MCF 10A (cell line): Measurements from ENCODE around the gene PTPRN. TPM values are rescaled to one million over a fixed set of nuclear protein-coding genes. Genes with fewer than 3 reads are reported as not detected.
"Not testable (repeated sequence)": the region's sequence is repeated elsewhere in the genome, so short reads cannot be mapped to it uniquely, and the experiment has no call there.

ENCODE experiments used
- BruUV-seq: library from RNA; stranded (reverse); fragments of 400-500 nt; replicated peaks from 2 replicates; lab custom pipeline; 2021; lab: Mats Ljungman, UMichigan
- CTCF ChIA-PET: fragments of 300-600 bp; sonication (Branson Sonifier 250); formaldehyde crosslinking; extraction: SDS; loops from one replicate; lab custom pipeline; 2021; ENCODE audit warnings: antibody characterized with exemption, inconsistent platforms; lab: Yijun Ruan, JAX
- POLR2A ChIA-PET: fragments of 300-600, 350-650 bp; sonication (Branson Sonifier 250); formaldehyde crosslinking; extraction: SDS; loops from one replicate; lab custom pipeline; 2020; ENCODE audit warnings: antibody characterized with exemption, inconsistent platforms; lab: Yijun Ruan, JAX
- DNase-seq: peaks from one replicate; pipeline ENCODE4 v3.0.0-alpha.2; 2018; ENCODE audit not compliant: unreplicated experiment
- H3K27ac Mint-ChIP-seq: one replicate; pipeline ENCODE4 v1.8.0; 2022; ENCODE audit warnings: mild to moderate bottlenecking, low read depth, mixed read lengths; ENCODE audit not compliant: unreplicated experiment
- H3K27me3 Mint-ChIP-seq: one replicate; pipeline ENCODE4 v1.8.0; 2022; ENCODE audit warnings: mixed read lengths; ENCODE audit not compliant: insufficient read depth, unreplicated experiment
- H3K36me3 Mint-ChIP-seq: one replicate; pipeline ENCODE4 v1.8.0; 2022; ENCODE audit warnings: mild to moderate bottlenecking, moderate library complexity, mixed read lengths; ENCODE audit not compliant: insufficient read depth, unreplicated experiment
- H3K4me1 Mint-ChIP-seq: one replicate; pipeline ENCODE4 v1.8.0; 2022; ENCODE audit warnings: mixed read lengths; ENCODE audit not compliant: insufficient read depth, unreplicated experiment
- H3K4me3 Mint-ChIP-seq: one replicate; pipeline ENCODE4 v1.8.0; 2022; ENCODE audit warnings: mild to moderate bottlenecking, moderate library complexity, mixed read lengths; ENCODE audit not compliant: unreplicated experiment
- H3K9me3 Mint-ChIP-seq: one replicate; pipeline ENCODE4 v1.8.0; 2022; ENCODE audit warnings: mixed read lengths; ENCODE audit not compliant: unreplicated experiment
- CTCF ChIP-seq: fragments of 200-600 bp; IDR thresholded peaks from one replicate; pipeline ENCODE4 v1.8.0; 2022; ENCODE audit warnings: antibody characterized with exemption, mild to moderate bottlenecking; ENCODE audit not compliant: unreplicated experiment
- intact Hi-C: fragments of 100-400 bp; cut with micrococcal nuclease; formaldehyde crosslinking; loops from 2 replicates; pipeline ENCODE4 v1.14.1; 2022
- total RNA-seq: library from RNA; stranded (reverse); gene quantifications from 2 replicates; pipeline ENCODE4 v1.2.3, GENCODE V29; 2022

The PTPRN gene
- total RNA-seq, 1 experiment from 2014 or later = not detected

GRCh38 chr2:219287580-219288265 is 21.5 kb downstream of the PTPRN start:
- TF ChIP-seq CTCF = no peak
- no TSS peak for BruUV-seq
- Mint-ChIP-seq H3K4me1 (peaks cover 38% of the 10 kb centered on the region), H3K27ac (peak overlapping the region; percentile 89), H3K4me3 (no peak overlapping the region), H3K36me3 (peaks cover 24% of the 10 kb centered on the region), H3K9me3 (no peaks in the 10 kb centered on the region), H3K27me3 (no peaks in the 10 kb centered on the region)
- intact Hi-C loops = no loop called here
- no peak for DNase-seq
- POLR2A ChIA-PET = interaction anchor here (1.4 to 11.1 kb wide), 9 partner anchors 10 to 129 kb away, joined by 4 to 170 read pairs (median 15); partner anchors contain the start of genes ANKZF1, ATG9A, CNPPD1 and DNAJB2
- CTCF ChIA-PET = interaction anchor here (0.9 to 18.2 kb wide), 6 partner anchors 9 to 112 kb away, joined by 3 to 445 read pairs (median 13); partner anchors contain the start of gene DNAJB2

GRCh38 chr2:219287116-219287440 is 22.1 kb downstream of the PTPRN start:
- intact Hi-C loops, H3K4me3 Mint-ChIP-seq, H3K27me3 Mint-ChIP-seq, BruUV-seq, DNase-seq, H3K9me3 Mint-ChIP-seq: not testable (repeated sequence)
- ChIA-PET CTCF (interaction anchor here (1.0 to 18.2 kb wide), 5 partner anchors 9 to 133 kb away, joined by 3 to 445 read pairs (median 4); partner anchors contain the start of gene DNAJB2), POLR2A (interaction anchor here (1.2 to 11.1 kb wide), 8 partner anchors 10 to 128 kb away, joined by 5 to 170 read pairs (median 16); partner anchors contain the start of genes ABCB6, ANKZF1, ATG9A and CNPPD1)
- peak overlapping the region; percentile 89 for H3K27ac Mint-ChIP-seq
- peaks cover 39% of the 10 kb centered on the region for H3K4me1 Mint-ChIP-seq
- peaks cover 29% of the 10 kb centered on the region for H3K36me3 Mint-ChIP-seq

- ChIA-PET CTCF (interaction anchor here (0.6 to 18.2 kb wide), 8 partner anchors 9 to 388 kb away, joined by 3 to 445 read pairs (median 4); partner anchors contain the start of gene DNAJB2), POLR2A (interaction anchor here (0.8 to 11.1 kb wide), 10 partner anchors 9 to 128 kb away, joined by 3 to 170 read pairs (median 12); partner anchors contain the start of genes ABCB6, ANKZF1, ATG9A and CNPPD1)
- peaks cover 29% of the 10 kb centered on the region for H3K36me3 Mint-ChIP-seq
- H3K4me1 Mint-ChIP-seq = peaks cover 39% of the 10 kb centered on the region
- H3K27ac Mint-ChIP-seq = peak overlapping the region; percentile 89
- peak; percentile 89 for DNase-seq
- intact Hi-C loops = no loop called here
- no peaks in the 10 kb centered on the region for H3K27me3 Mint-ChIP-seq
- no peaks in the 10 kb centered on the region for H3K9me3 Mint-ChIP-seq
- peak overlapping the region; percentile 62 for H3K4me3 Mint-ChIP-seq
- TSS peak; percentile 52 for BruUV-seq
- TF ChIP-seq CTCF = no peak
Observed at GRCh38 chr2:219286436-219287115, 22.6 kb downstream of the PTPRN start.

GRCh38 chr2:219285894-219286425 is 23.2 kb downstream of the PTPRN start:
- TF ChIP-seq CTCF = no peak
- Mint-ChIP-seq H3K9me3 (no peaks in the 10 kb centered on the region), H3K27me3 (no peaks in the 10 kb centered on the region), H3K36me3 (peaks cover 35% of the 10 kb centered on the region), H3K4me3 (peak overlapping the region; percentile 62), H3K27ac (peak overlapping the region; percentile 89), H3K4me1 (peaks cover 39% of the 10 kb centered on the region)
- peak; percentile 68 for DNase-seq
- ChIA-PET CTCF (interaction anchor here (0.6 to 18.2 kb wide), 7 partner anchors 8 to 389 kb away, joined by 3 to 445 read pairs (median 4); partner anchors contain the start of gene DNAJB2), POLR2A (interaction anchor here (0.8 to 11.1 kb wide), 10 partner anchors 9 to 127 kb away, joined by 3 to 170 read pairs (median 12); partner anchors contain the start of genes ABCB6, ANKZF1, ATG9A and CNPPD1)
- intact Hi-C loops = no loop called here
- BruUV-seq = no TSS peak
